Measurements from ENCODE around the gene NOL12.

The NOL12 gene

GRCh38 chr22:37711490-37711889 lies 25.3 kb downstream of the NOL12 start (continued):
- TF ChIP-seq POU6F1 (CRISPR knock-in tag; IDR thresholded peaks at IDR 0.05; ENCODE audit: borderline replicate concordance, low read depth) (no peak), PATZ1 (CRISPR knock-in tag; IDR thresholded peaks at IDR 0.05; ENCODE audit: borderline replicate concordance) (no peak), RARB (CRISPR knock-in tag; IDR thresholded peaks at IDR 0.05) (no peak)

GRCh38 chr22:37713761-37714160 lies 27.6 kb downstream of the NOL12 start:
- TF ChIP-seq CSDC2 (CRISPR knock-in tag; IDR thresholded peaks at IDR 0.05) (no peak), ZFP30 (CRISPR knock-in tag; IDR thresholded peaks at IDR 0.05) (no peak), ZC3H10 (CRISPR knock-in tag; IDR thresholded peaks at IDR 0.05) (no peak), PATZ1 (CRISPR knock-in tag; IDR thresholded peaks at IDR 0.05; ENCODE audit: borderline replicate concordance) (no peak), PPARA (CRISPR knock-in tag; IDR thresholded peaks at IDR 0.05; ENCODE audit: borderline replicate concordance) (no peak), ISL1 (CRISPR knock-in tag; IDR thresholded peaks at IDR 0.05) (no peak), ESRRG (CRISPR knock-in tag; IDR thresholded peaks at IDR 0.05) (no peak), ZNF70 (CRISPR knock-in tag; IDR thresholded peaks at IDR 0.05) (no peak), SNAI2 (CRISPR knock-in tag; IDR thresholded peaks at IDR 0.05) (no peak), TOX (CRISPR knock-in tag; IDR thresholded peaks at IDR 0.05; ENCODE audit: borderline replicate concordance) (no peak), ZFP3 (CRISPR knock-in tag; IDR thresholded peaks at IDR 0.05) (no peak), ARNTL (CRISPR knock-in tag; IDR thresholded peaks at IDR 0.05; ENCODE audit: borderline replicate concordance, low read depth) (no peak)
- TF ChIP-seq, protein P1, sequence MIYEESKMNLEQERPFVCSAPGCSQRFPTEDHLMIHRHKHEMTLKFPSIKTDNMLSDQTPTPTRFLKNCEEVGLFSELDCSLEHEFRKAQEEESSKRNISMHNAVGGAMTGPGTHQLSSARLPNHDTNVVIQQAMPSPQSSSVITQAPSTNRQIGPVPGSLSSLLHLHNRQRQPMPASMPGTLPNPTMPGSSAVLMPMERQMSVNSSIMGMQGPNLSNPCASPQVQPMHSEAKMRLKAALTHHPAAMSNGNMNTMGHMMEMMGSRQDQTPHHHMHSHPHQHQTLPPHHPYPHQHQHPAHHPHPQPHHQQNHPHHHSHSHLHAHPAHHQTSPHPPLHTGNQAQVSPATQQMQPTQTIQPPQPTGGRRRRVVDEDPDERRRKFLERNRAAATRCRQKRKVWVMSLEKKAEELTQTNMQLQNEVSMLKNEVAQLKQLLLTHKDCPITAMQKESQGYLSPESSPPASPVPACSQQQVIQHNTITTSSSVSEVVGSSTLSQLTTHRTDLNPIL (CRISPR knock-in tag; IDR thresholded peaks at IDR 0.05; ENCODE audit: low read depth): no peak
- ATAC-seq: no peak

DNA sequence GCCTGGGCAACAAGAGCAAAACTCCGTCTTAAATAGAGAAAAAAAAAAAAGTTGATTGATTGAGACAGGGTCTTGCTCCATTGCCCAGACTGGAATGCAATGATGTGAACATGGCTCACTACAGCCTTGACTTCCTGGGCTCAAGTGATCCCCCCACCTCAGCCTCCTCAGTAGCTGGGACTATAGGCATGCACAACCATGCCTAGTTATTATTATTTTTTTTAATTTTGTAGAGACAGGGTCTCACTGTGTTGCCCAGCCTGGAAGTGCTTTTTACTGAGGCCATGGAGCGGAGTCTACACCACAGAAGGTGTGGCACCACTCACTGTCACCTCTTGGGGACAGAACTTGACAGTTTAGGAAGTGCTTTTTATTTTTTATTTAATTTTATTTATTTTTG lies 28.5 kb downstream of the NOL12 start:
- no peak for ATAC-seq
- TF ChIP-seq, protein P1 (CRISPR knock-in tag; IDR thresholded peaks at IDR 0.05; ENCODE audit: low read depth): no peak
- TF ChIP-seq ESRRG (CRISPR knock-in tag; IDR thresholded peaks at IDR 0.05) (no peak), ISL1 (CRISPR knock-in tag; IDR thresholded peaks at IDR 0.05) (no peak), GLIS3 (CRISPR knock-in tag; IDR thresholded peaks at IDR 0.05) (no peak), PATZ1 (CRISPR knock-in tag; IDR thresholded peaks at IDR 0.05; ENCODE audit: borderline replicate concordance) (no peak), CSDC2 (CRISPR knock-in tag; IDR thresholded peaks at IDR 0.05) (no peak), ARNTL (CRISPR knock-in tag; IDR thresholded peaks at IDR 0.05; ENCODE audit: borderline replicate concordance, low read depth) (no peak), SNAI2 (CRISPR knock-in tag; IDR thresholded peaks at IDR 0.05) (no peak), RARB (CRISPR knock-in tag; IDR thresholded peaks at IDR 0.05) (no peak)

DNA sequence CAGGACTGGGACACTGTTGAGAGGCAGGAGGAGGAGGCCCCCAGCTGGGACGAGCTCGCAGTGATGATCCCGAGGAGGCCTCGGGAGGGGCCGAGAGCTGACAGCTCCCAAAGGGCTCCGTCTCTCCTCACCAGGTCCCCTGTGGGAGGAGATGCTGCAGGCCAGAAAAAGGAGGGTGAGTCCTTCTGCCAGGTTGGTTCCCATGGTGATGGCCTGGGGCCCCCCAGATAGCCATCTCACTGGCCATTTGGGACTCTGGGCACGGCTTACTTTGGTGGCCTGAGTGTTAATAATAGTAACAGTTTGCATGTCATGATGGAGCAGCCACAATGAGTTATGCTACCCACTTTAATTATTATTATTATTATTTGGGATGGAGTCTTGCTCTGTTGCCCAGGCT lies 29.6 kb downstream of the NOL12 start:
- TF ChIP-seq SNAI2 (CRISPR knock-in tag; IDR thresholded peaks at IDR 0.05) (no peak), ARNTL (CRISPR knock-in tag; IDR thresholded peaks at IDR 0.05; ENCODE audit: borderline replicate concordance, low read depth) (no peak), ZC3H10 (CRISPR knock-in tag; IDR thresholded peaks at IDR 0.05) (no peak)
- no peak for ATAC-seq

All from SK-N-SH treated with all-trans-retinoic acid at 6 μM for 48 hours (cell line).